ENCODE data around the gene HYCC1. TPM values are rescaled to one million over a fixed set of nuclear protein-coding genes. Genes with fewer than 3 reads are reported as not detected.
A peak's percentile ranks its signal among the peaks of the same experiment; 100 is the strongest.

HYCC1 gene
- total RNA-seq, 1 experiment from 2014 or later: 28.2 TPM

GRCh38 chr7:23012186-23012585 is 1.7 kb downstream of the HYCC1 start:
- H3K36me3 ChIP-seq (ENCODE audit: low read depth): no peaks in the 10 kb centered on the region
- H4K20me1 ChIP-seq (ENCODE audit: insufficient read depth): no peaks in the 10 kb centered on the region
- peaks cover 11% of the 10 kb centered on the region for H3K4me1 ChIP-seq (replicated peaks; ENCODE audit: insufficient read depth)
- BruUV-seq (replicated peaks): no TSS peak
- ChIA-PET CTCF (interaction anchor here (0.6 to 0.7 kb wide), 3 partner anchors 9 to 451 kb away, joined by 4 to 6 read pairs (median 4); no protein-coding TSS in a partner anchor), POLR2A (ENCODE audit: unreplicated experiment) (interaction anchor here (0.6 to 0.7 kb wide), 2 partner anchors 191 to 1718 kb away, joined by 3 to 11 read pairs; no protein-coding TSS in a partner anchor)
- peak overlapping the region; percentile 94; the same call in 1 of the 2 replicates for H2AFZ ChIP-seq
- DNase-seq: peak in 1 of 2 experiments; percentile 29
- no peak for TF ChIP-seq EZH2 (IDR thresholded peaks at IDR 0.05; ENCODE audit: low read depth)
- no peak for TF ChIP-seq CTCF (conservative IDR thresholded peaks at IDR 0.05)
- no peak overlapping the region for H3K27ac ChIP-seq
- no peaks in the 10 kb centered on the region for H3F3A ChIP-seq (ENCODE audit: insufficient read depth, low read depth)
- H3K27me3 ChIP-seq (ENCODE audit: insufficient read depth, low read depth): no peaks in the 10 kb centered on the region
- H3K9me2 ChIP-seq (ENCODE audit: insufficient read depth): no peaks in the 10 kb centered on the region
- H3K4me2 ChIP-seq: peak overlapping the region; percentile 80
- H3K4me3 ChIP-seq: peak overlapping the region; percentile 58; the same call in 1 of the 2 replicates
- peaks cover 12% of the 10 kb centered on the region; the same call in 1 of the 2 replicates for H3K79me2 ChIP-seq (ENCODE audit: low read depth)
- no peaks in the 10 kb centered on the region for H3K9me3 ChIP-seq (ENCODE audit: insufficient read depth, low read depth)
- intact Hi-C loops (cut with micrococcal nuclease; ENCODE audit: unreplicated experiment): loop anchor here (5.0 kb wide), 3 partner anchors 95 to 450 kb away; partner anchors contain the start of gene KLHL7

- CTCF ChIA-PET: no interaction called here
- H3K27me3 ChIP-seq (ENCODE audit: insufficient read depth, low read depth): no peaks in the 10 kb centered on the region
- H3K4me1 ChIP-seq (replicated peaks; ENCODE audit: insufficient read depth): peaks cover 11% of the 10 kb centered on the region
- no peaks in the 10 kb centered on the region for H3F3A ChIP-seq (ENCODE audit: insufficient read depth, low read depth)
- peaks cover 12% of the 10 kb centered on the region; the same call in 1 of the 2 replicates for H3K79me2 ChIP-seq (ENCODE audit: low read depth)
- H3K4me3 ChIP-seq: no peak overlapping the region
- no peak overlapping the region for H3K27ac ChIP-seq
- no TSS peak for BruUV-seq (replicated peaks)
- peak in 1 of 2 experiments; percentile 32 for DNase-seq
- H3K9me3 ChIP-seq (ENCODE audit: insufficient read depth, low read depth): no peaks in the 10 kb centered on the region
- H2AFZ ChIP-seq: no peak overlapping the region
- H3K4me2 ChIP-seq: no peak overlapping the region
- TF ChIP-seq CTCF (conservative IDR thresholded peaks at IDR 0.05) (no peak), EZH2 (IDR thresholded peaks at IDR 0.05; ENCODE audit: low read depth) (no peak)
- intact Hi-C loops (cut with micrococcal nuclease; ENCODE audit: unreplicated experiment): loop anchor here (5.0 kb wide), 3 partner anchors 96 to 449 kb away; partner anchors contain the start of gene KLHL7
- no peaks in the 10 kb centered on the region for H4K20me1 ChIP-seq (ENCODE audit: insufficient read depth)
- POLR2A ChIA-PET (ENCODE audit: unreplicated experiment): no interaction called here
- no peaks in the 10 kb centered on the region for H3K9me2 ChIP-seq (ENCODE audit: insufficient read depth)
- no peaks in the 10 kb centered on the region for H3K36me3 ChIP-seq (ENCODE audit: low read depth)
Observed at GRCh38 chr7:23011222-23011924, 2.6 kb downstream of the HYCC1 start.

- Histone ChIP-seq H4K20me1 (ENCODE audit: insufficient read depth) (no peaks in the 10 kb centered on the region), H3K27ac (no peak overlapping the region), H3K4me1 (replicated peaks; ENCODE audit: insufficient read depth) (peaks cover 11% of the 10 kb centered on the region), H3K9me3 (ENCODE audit: insufficient read depth, low read depth) (no peaks in the 10 kb centered on the region), H3K4me2 (no peak overlapping the region), H2AFZ (no peak overlapping the region), H3K9me2 (ENCODE audit: insufficient read depth) (no peaks in the 10 kb centered on the region), H3K36me3 (ENCODE audit: low read depth) (no peaks in the 10 kb centered on the region), H3F3A (ENCODE audit: insufficient read depth, low read depth) (no peaks in the 10 kb centered on the region), H3K4me3 (no peak overlapping the region), H3K27me3 (ENCODE audit: insufficient read depth, low read depth) (no peaks in the 10 kb centered on the region), H3K79me2 (ENCODE audit: low read depth) (peaks cover 12% of the 10 kb centered on the region; the same call in 1 of the 2 replicates)
- no peak for DNase-seq
- CTCF ChIA-PET: no interaction called here
- TF ChIP-seq EZH2 (IDR thresholded peaks at IDR 0.05; ENCODE audit: low read depth) (no peak), CTCF (conservative IDR thresholded peaks at IDR 0.05) (no peak)
- intact Hi-C loops (cut with micrococcal nuclease; ENCODE audit: unreplicated experiment): no loop called here
- POLR2A ChIA-PET (ENCODE audit: unreplicated experiment): no interaction called here
- BruUV-seq (replicated peaks): no TSS peak
Observed at GRCh38 chr7:23009303-23009702, 4.6 kb downstream of the HYCC1 start.

Measured in PC-9 (cell line).